T47D (cell line): ENCODE data around the gene RASAL1.
A peak's percentile ranks its signal among the peaks of the same experiment; 100 is the strongest.
"Not testable (repeated sequence)": the region's sequence is repeated elsewhere in the genome, so short reads cannot be mapped to it uniquely, and the experiment has no call there.

Experiments used
- DNase-seq, 2 experiments: peaks; one replicate each; pipeline versions ENCODE4 v3.0.0 to v3.0.0-alpha.2; 2011 to 2012; ENCODE audit warnings: low read depth in 1 of 2, low spot score in 1 of 2
- JUND ChIP-seq: IDR thresholded peaks from 2 replicates; pipeline ENCODE4 v1.6.1; 2012; ENCODE audit warnings: low read depth
- in situ Hi-C: cut with HindIII; loops from 2 replicates; pipeline ENCODE4 v1.10.0; 2016; ENCODE audit warnings: low sequenced_read_pairs, low pct_unique_long_range_greater_than_20kb

RASAL1 gene

GRCh38 chr12:113143959-113144358 lies 8.4 kb upstream of the RASAL1 start:
- in situ Hi-C loops = no loop called here
- no peak for DNase-seq
- no peak for TF ChIP-seq JUND

- in situ Hi-C loops = no loop called here
- no peak for TF ChIP-seq JUND
- no peak for DNase-seq
These were observed 7.3 kb upstream of the RASAL1 start for GRCh38 chr12:113142886-113143332.

GRCh38 chr12:113142173-113142885 lies 6.8 kb upstream of the RASAL1 start:
- no peak for DNase-seq
- in situ Hi-C loops = no loop called here
- no peak for TF ChIP-seq JUND

- DNase-seq, in situ Hi-C loops: not testable (repeated sequence)
These were observed 6.2 kb upstream of the RASAL1 start for GRCh38 chr12:113141716-113142115.

- in situ Hi-C loops = no loop called here
- no peak for TF ChIP-seq JUND
- no peak for DNase-seq
These were observed 5.1 kb upstream of the RASAL1 start for GRCh38 chr12:113140706-113141105.

- no peak for DNase-seq
- TF ChIP-seq JUND = no peak
- in situ Hi-C loops = no loop called here
These were observed 3.3 kb upstream of the RASAL1 start for GRCh38 chr12:113138826-113139225.

GRCh38 chr12:113137861-113138783 lies 2.6 kb upstream of the RASAL1 start:
- no peak for TF ChIP-seq JUND
- in situ Hi-C loops = no loop called here

GRCh38 chr12:113136990-113137511 lies 1.5 kb upstream of the RASAL1 start:
- TF ChIP-seq JUND = no peak
- in situ Hi-C loops = no loop called here
- peak in 1 of 2 experiments; percentile 71 for DNase-seq

More at GRCh38 chr12:113137861-113138783, 2.6 kb upstream of the RASAL1 start:
- DNase-seq = no peak

GRCh38 chr12:113136128-113136989 lies 798 bp upstream of the RASAL1 start:
- in situ Hi-C loops = no loop called here
- peak in 1 of 2 experiments; percentile 27 for DNase-seq
- TF ChIP-seq JUND = no peak

GRCh38 chr12:113134521-113134951 lies 1.0 kb downstream of the RASAL1 start:
- in situ Hi-C loops = no loop called here
- no peak for DNase-seq
- no peak for TF ChIP-seq JUND

GRCh38 chr12:113134071-113134470 lies 1.5 kb downstream of the RASAL1 start:
- no peak for TF ChIP-seq JUND
- in situ Hi-C loops = no loop called here

GRCh38 chr12:113133666-113134065 lies 1.9 kb downstream of the RASAL1 start:
- DNase-seq = no peak
- in situ Hi-C loops = no loop called here
- TF ChIP-seq JUND = no peak

More at GRCh38 chr12:113134071-113134470, 1.5 kb downstream of the RASAL1 start:
- DNase-seq = no peak
